Adrenal gland (tissue), 5 donors: ENCODE results near the gene POLR1H.

Experiments
- CTCF ChIP-seq, 6 experiments: fragments of 450-650 bp in 4 of 6; fragments of 200-600 bp in 2 of 6; sonication (generic) in 1 of 6; IDR thresholded peaks; 1 replicate in 5 of 6; 2 replicates in 1 of 6; pipeline versions ENCODE4 v1.5.1 to v1.8.0; 2016 to 2021; ENCODE audit warnings: antibody characterized with exemption in 6 of 6, mild to moderate bottlenecking in 2 of 6, moderate library complexity in 1 of 6
- POLR2A ChIP-seq, 2 donors: fragments of 450-650 bp; IDR thresholded peaks; one replicate each; pipeline ENCODE4 v1.6.1; 2017; ENCODE audit warnings: antibody characterized with exemption in 2 of 2, mild to moderate bottlenecking in 2 of 2, moderate library complexity in 1 of 2
- donor health status: DM: no; HTN: no; CAD: no.

- TF ChIP-seq CTCF (IDR thresholded peaks at IDR 0.05) (no peak), POLR2A (IDR thresholded peaks at IDR 0.05) (no peak)
These were observed 19.2 kb upstream of the POLR1H start for GRCh38 chr6:30041821-30042220.
